ENCODE results near the gene GOLGA1. TPM values are rescaled to one million over a fixed set of nuclear protein-coding genes. Genes with fewer than 3 reads are reported as not detected.
A peak's percentile ranks its signal among the peaks of the same experiment; 100 is the strongest.

GOLGA1 gene
- total and polyA plus RNA-seq, 9 of the 15 experiments (the other 6 are each of a cell fraction or from before 2014, with no cell fraction given), result 2.9 to 15.9 (median 8.5) TPM

DNA sequence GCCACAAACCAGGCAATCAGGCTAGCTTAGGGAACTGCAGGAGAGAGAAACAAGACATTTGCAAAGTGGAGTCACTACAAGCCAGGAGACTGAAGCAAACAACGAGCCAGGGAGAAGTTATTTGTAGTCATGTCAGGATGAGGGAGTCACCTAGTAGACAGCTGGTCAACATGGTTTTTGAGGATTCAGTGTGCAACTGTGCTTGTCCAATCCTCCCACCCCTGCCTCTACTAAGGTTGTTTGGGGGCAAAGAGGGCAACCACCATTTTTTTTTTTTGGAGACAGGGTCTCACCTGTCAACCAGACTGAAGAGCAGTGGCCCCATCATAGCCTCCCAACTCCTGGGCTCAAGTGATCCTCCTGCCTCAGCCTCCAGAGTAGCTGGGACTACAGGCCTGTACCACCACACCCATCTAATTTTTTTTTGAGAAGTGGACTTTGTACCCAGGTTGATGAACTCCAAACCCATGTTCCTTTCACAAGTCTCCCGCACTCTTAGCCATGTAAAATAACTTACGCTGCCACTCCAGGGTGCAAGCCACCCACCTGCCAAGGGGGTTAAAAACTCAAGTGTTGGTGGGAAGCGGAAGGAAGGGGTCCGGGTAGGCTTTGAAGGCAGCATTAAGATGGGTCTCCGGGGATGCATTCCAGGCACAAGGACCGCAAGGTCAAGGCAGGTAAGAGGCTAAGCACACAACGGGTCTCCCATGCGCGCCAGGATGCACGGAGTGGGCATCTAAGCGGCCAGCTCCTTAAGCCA is 80.1 kb downstream of the GOLGA1 start (continued):
- TF ChIP-seq, protein P1, sequence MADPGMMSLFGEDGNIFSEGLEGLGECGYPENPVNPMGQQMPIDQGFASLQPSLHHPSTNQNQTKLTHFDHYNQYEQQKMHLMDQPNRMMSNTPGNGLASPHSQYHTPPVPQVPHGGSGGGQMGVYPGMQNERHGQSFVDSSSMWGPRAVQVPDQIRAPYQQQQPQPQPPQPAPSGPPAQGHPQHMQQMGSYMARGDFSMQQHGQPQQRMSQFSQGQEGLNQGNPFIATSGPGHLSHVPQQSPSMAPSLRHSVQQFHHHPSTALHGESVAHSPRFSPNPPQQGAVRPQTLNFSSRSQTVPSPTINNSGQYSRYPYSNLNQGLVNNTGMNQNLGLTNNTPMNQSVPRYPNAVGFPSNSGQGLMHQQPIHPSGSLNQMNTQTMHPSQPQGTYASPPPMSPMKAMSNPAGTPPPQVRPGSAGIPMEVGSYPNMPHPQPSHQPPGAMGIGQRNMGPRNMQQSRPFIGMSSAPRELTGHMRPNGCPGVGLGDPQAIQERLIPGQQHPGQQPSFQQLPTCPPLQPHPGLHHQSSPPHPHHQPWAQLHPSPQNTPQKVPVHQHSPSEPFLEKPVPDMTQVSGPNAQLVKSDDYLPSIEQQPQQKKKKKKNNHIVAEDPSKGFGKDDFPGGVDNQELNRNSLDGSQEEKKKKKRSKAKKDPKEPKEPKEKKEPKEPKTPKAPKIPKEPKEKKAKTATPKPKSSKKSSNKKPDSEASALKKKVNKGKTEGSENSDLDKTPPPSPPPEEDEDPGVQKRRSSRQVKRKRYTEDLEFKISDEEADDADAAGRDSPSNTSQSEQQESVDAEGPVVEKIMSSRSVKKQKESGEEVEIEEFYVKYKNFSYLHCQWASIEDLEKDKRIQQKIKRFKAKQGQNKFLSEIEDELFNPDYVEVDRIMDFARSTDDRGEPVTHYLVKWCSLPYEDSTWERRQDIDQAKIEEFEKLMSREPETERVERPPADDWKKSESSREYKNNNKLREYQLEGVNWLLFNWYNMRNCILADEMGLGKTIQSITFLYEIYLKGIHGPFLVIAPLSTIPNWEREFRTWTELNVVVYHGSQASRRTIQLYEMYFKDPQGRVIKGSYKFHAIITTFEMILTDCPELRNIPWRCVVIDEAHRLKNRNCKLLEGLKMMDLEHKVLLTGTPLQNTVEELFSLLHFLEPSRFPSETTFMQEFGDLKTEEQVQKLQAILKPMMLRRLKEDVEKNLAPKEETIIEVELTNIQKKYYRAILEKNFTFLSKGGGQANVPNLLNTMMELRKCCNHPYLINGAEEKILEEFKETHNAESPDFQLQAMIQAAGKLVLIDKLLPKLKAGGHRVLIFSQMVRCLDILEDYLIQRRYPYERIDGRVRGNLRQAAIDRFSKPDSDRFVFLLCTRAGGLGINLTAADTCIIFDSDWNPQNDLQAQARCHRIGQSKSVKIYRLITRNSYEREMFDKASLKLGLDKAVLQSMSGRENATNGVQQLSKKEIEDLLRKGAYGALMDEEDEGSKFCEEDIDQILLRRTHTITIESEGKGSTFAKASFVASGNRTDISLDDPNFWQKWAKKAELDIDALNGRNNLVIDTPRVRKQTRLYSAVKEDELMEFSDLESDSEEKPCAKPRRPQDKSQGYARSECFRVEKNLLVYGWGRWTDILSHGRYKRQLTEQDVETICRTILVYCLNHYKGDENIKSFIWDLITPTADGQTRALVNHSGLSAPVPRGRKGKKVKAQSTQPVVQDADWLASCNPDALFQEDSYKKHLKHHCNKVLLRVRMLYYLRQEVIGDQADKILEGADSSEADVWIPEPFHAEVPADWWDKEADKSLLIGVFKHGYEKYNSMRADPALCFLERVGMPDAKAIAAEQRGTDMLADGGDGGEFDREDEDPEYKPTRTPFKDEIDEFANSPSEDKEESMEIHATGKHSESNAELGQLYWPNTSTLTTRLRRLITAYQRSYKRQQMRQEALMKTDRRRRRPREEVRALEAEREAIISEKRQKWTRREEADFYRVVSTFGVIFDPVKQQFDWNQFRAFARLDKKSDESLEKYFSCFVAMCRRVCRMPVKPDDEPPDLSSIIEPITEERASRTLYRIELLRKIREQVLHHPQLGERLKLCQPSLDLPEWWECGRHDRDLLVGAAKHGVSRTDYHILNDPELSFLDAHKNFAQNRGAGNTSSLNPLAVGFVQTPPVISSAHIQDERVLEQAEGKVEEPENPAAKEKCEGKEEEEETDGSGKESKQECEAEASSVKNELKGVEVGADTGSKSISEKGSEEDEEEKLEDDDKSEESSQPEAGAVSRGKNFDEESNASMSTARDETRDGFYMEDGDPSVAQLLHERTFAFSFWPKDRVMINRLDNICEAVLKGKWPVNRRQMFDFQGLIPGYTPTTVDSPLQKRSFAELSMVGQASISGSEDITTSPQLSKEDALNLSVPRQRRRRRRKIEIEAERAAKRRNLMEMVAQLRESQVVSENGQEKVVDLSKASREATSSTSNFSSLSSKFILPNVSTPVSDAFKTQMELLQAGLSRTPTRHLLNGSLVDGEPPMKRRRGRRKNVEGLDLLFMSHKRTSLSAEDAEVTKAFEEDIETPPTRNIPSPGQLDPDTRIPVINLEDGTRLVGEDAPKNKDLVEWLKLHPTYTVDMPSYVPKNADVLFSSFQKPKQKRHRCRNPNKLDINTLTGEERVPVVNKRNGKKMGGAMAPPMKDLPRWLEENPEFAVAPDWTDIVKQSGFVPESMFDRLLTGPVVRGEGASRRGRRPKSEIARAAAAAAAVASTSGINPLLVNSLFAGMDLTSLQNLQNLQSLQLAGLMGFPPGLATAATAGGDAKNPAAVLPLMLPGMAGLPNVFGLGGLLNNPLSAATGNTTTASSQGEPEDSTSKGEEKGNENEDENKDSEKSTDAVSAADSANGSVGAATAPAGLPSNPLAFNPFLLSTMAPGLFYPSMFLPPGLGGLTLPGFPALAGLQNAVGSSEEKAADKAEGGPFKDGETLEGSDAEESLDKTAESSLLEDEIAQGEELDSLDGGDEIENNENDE (IDR thresholded peaks at IDR 0.05; ENCODE audit: low read depth, low read length), result no peak
- TF ChIP-seq, protein P2, sequence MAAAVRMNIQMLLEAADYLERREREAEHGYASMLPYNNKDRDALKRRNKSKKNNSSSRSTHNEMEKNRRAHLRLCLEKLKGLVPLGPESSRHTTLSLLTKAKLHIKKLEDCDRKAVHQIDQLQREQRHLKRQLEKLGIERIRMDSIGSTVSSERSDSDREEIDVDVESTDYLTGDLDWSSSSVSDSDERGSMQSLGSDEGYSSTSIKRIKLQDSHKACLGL (CRISPR knock-in tag; IDR thresholded peaks at IDR 0.05; ENCODE audit: borderline replicate concordance, poor library complexity, severe bottlenecking), result peak; percentile 63
- TF ChIP-seq, protein P3, sequence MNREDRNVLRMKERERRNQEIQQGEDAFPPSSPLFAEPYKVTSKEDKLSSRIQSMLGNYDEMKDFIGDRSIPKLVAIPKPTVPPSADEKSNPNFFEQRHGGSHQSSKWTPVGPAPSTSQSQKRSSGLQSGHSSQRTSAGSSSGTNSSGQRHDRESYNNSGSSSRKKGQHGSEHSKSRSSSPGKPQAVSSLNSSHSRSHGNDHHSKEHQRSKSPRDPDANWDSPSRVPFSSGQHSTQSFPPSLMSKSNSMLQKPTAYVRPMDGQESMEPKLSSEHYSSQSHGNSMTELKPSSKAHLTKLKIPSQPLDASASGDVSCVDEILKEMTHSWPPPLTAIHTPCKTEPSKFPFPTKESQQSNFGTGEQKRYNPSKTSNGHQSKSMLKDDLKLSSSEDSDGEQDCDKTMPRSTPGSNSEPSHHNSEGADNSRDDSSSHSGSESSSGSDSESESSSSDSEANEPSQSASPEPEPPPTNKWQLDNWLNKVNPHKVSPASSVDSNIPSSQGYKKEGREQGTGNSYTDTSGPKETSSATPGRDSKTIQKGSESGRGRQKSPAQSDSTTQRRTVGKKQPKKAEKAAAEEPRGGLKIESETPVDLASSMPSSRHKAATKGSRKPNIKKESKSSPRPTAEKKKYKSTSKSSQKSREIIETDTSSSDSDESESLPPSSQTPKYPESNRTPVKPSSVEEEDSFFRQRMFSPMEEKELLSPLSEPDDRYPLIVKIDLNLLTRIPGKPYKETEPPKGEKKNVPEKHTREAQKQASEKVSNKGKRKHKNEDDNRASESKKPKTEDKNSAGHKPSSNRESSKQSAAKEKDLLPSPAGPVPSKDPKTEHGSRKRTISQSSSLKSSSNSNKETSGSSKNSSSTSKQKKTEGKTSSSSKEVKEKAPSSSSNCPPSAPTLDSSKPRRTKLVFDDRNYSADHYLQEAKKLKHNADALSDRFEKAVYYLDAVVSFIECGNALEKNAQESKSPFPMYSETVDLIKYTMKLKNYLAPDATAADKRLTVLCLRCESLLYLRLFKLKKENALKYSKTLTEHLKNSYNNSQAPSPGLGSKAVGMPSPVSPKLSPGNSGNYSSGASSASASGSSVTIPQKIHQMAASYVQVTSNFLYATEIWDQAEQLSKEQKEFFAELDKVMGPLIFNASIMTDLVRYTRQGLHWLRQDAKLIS (CRISPR knock-in tag; IDR thresholded peaks at IDR 0.05), result peak; percentile 30; the same call in 1 of the 2 replicates
- no peak for TF ChIP-seq ZFX (CRISPR knock-in tag; IDR thresholded peaks at IDR 0.05)
- TF ChIP-seq, protein P4, sequence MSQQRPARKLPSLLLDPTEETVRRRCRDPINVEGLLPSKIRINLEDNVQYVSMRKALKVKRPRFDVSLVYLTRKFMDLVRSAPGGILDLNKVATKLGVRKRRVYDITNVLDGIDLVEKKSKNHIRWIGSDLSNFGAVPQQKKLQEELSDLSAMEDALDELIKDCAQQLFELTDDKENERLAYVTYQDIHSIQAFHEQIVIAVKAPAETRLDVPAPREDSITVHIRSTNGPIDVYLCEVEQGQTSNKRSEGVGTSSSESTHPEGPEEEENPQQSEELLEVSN (IDR thresholded peaks at IDR 0.05; ENCODE audit: borderline replicate concordance in 1 of 2, extremely low read depth in 1 of 2, insufficient read depth in 1 of 2, insufficient read length in 1 of 2, low read depth in 1 of 2, low read length in 1 of 2, poor library complexity in 1 of 2, severe bottlenecking in 1 of 2), result no peak
- TF ChIP-seq SP1 (CRISPR knock-in tag; IDR thresholded peaks at IDR 0.05), result peak; percentile 42; the same call in 1 of the 2 replicates
- TF ChIP-seq TEAD1 (CRISPR knock-in tag; IDR thresholded peaks at IDR 0.05), result no peak
